Gastrocnemius medialis (tissue), 4 donors: ENCODE measurements around the gene ARHGEF10L. TPM values are rescaled to one million over a fixed set of nuclear protein-coding genes. Genes with fewer than 3 reads are reported as not detected.

Experiments used
- ATAC-seq, 2 donors: fragments of 150-250 bp; one replicate each; pipeline ENCODE4 v1.9.1; 2016
- DNase-seq, 2 donors: peaks; one replicate each; pipeline ENCODE4 v3.0.0-alpha.2; 2019
- H3K27ac ChIP-seq, 4 donors: fragments of 200-600 bp; sonication (generic); 1 replicate in 1 of 4; 2 replicates in 3 of 4; pipeline ENCODE4 v1.5.1; 2016 to 2018; ENCODE audit warnings: mild to moderate bottlenecking in 2 of 4, moderate library complexity in 1 of 4
- H3K27me3 ChIP-seq, 3 donors: fragments of 200-600 bp; sonication (generic) in 2 of 3; 1 replicate in 1 of 3; 2 replicates in 2 of 3; pipeline versions ENCODE4 v1.5.1 to v1.6.0; 2016 to 2019; ENCODE audit warnings: mild to moderate bottlenecking in 1 of 3, moderate library complexity in 1 of 3
- H3K36me3 ChIP-seq, 2 donors: fragments of 200-600 bp; sonication (generic) in 1 of 2; one replicate each; pipeline ENCODE4 v1.5.1; 2017 to 2018
- H3K4me1 ChIP-seq, 2 donors: fragments of 200-600 bp; sonication (generic) in 1 of 2; one replicate each; pipeline ENCODE4 v1.5.1; 2016 to 2017; ENCODE audit warnings: mild to moderate bottlenecking in 2 of 2
- H3K4me3 ChIP-seq, 4 donors: fragments of 200-600 bp; sonication (generic) in 3 of 4; 1 replicate in 1 of 4; 2 replicates in 3 of 4; pipeline ENCODE4 v1.5.1; 2016 to 2019; ENCODE audit warnings: mild to moderate bottlenecking in 2 of 4
- H3K9me3 ChIP-seq, 3 donors: fragments of 200-600 bp; sonication (generic) in 2 of 3; 1 replicate in 1 of 3; 2 replicates in 2 of 3; pipeline ENCODE4 v1.5.1; 2016 to 2019
- CTCF ChIP-seq, 5 experiments: fragments of 450-650 bp in 3 of 5; fragments of 200-600 bp in 2 of 5; sonication (generic) in 2 of 5; IDR thresholded peaks in 4 of 5; conservative IDR thresholded peaks in 1 of 5; 1 replicate in 4 of 5; 2 replicates in 1 of 5; pipeline ENCODE4 v1.5.1; 2016 to 2019; ENCODE audit warnings: antibody characterized with exemption in 5 of 5, mild to moderate bottlenecking in 3 of 5, moderate library complexity in 3 of 5
- POLR2A ChIP-seq, 2 donors: fragments of 450-650 bp; IDR thresholded peaks; one replicate each; pipeline ENCODE4 v1.6.1; 2017; ENCODE audit warnings: antibody characterized with exemption in 2 of 2, mild to moderate bottlenecking in 2 of 2, moderate library complexity in 2 of 2
- in situ Hi-C, 4 donors: fragments of 200-750 bp; cut with MboI; loops; one replicate each; pipeline versions ENCODE4 v1.15.0 to v1.8.0; 2017; ENCODE audit warnings: low sequenced_read_pairs in 4 of 4
- intact Hi-C: fragments of 100-400 bp; cut with DNase I; formaldehyde crosslinking; loops from one replicate; pipeline ENCODE4 v1.15.1; 2023; ENCODE audit warnings: low total_unique reads
- total RNA-seq, 4 donors: library from RNA; depleted of rRNA; stranded (reverse); fragments of >200 nt; gene quantifications; one replicate each; pipeline versions ENCODE4 v1.1.0 to v1.2.3, GENCODE V29; 2016

The ARHGEF10L gene
- total RNA-seq, 4 donors from 2014 or later, result 21.2 to 111 (median 73.8) TPM

DNA sequence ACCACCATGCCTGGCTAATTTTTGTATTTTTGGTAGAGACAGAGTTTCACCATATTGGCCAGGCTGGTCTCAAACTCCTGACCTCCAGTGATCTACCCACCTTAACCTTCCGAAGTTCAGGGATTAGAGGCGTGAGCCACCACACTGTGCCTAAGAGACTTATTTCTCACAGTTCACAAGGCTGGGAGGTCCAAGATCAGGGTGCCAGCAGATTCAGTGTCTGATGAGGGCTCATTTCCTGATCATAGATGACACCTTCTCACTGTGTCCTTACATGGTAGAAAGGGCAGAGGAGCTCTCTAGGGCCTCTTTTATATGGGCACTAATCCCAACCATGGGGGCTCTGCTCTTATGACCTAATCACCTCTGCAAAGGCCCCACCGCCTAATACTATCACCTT, 58.8 kb downstream of the ARHGEF10L start:
- no peak overlapping the region for H3K27ac ChIP-seq
- H3K4me1 ChIP-seq, result peaks cover 18 to 23% of the 10 kb centered on the region in 2 donors

GRCh38 chr1:17599291-17599953, 59.9 kb downstream of the ARHGEF10L start:
- Histone ChIP-seq H3K27me3 (no peaks in the 10 kb centered on the region), H3K9me3 (no peaks in the 10 kb centered on the region), H3K4me3 (no peak overlapping the region), H3K36me3 (no peaks in the 10 kb centered on the region), H3K4me1 (peaks cover 8 to 14% of the 10 kb centered on the region in 2 donors), H3K27ac (peak overlapping the region; percentile 21 to 51 (median 32))
- TF ChIP-seq CTCF (IDR thresholded peaks at IDR 0.05 in 4 of 5, conservative IDR thresholded peaks at IDR 0.05 in 1 of 5) (no peak), POLR2A (IDR thresholded peaks at IDR 0.05) (no peak)
- DNase-seq (no peak), ATAC-seq (peak; percentile 45 to 67)
- intact Hi-C loops, result no loop called here
- in situ Hi-C loops, result no loop called here

More for the DNA sequence above, 58.8 kb downstream of the ARHGEF10L start:
- in situ Hi-C loops, result no loop called here
- DNase-seq (no peak), ATAC-seq (no peak)
- intact Hi-C loops, result no loop called here
- Histone ChIP-seq H3K27me3 (no peaks in the 10 kb centered on the region), H3K36me3 (no peaks in the 10 kb centered on the region), H3K9me3 (no peaks in the 10 kb centered on the region), H3K4me3 (no peak overlapping the region)
- no peak for TF ChIP-seq POLR2A (IDR thresholded peaks at IDR 0.05)
- no peak for TF ChIP-seq CTCF (IDR thresholded peaks at IDR 0.05 in 4 of 5, conservative IDR thresholded peaks at IDR 0.05 in 1 of 5)

- ATAC-seq (no peak), DNase-seq (no peak)
- Histone ChIP-seq H3K27ac (peak overlapping the region; percentile 21 to 51 (median 32)), H3K27me3 (no peaks in the 10 kb centered on the region), H3K36me3 (no peaks in the 10 kb centered on the region), H3K4me3 (no peak overlapping the region), H3K4me1 (peaks cover 5 to 12% of the 10 kb centered on the region in 2 donors), H3K9me3 (no peaks in the 10 kb centered on the region)
- TF ChIP-seq POLR2A (IDR thresholded peaks at IDR 0.05) (no peak), CTCF (IDR thresholded peaks at IDR 0.05 in 4 of 5, conservative IDR thresholded peaks at IDR 0.05 in 1 of 5) (no peak)
- intact Hi-C loops (no loop called here), in situ Hi-C loops (loop anchor here in 1 of 4 donors (10.0 kb wide), 1 partner anchor 55 kb away; no protein-coding TSS in a partner anchor)
Observed at GRCh38 chr1:17599954-17600300, 60.4 kb downstream of the ARHGEF10L start.

DNA sequence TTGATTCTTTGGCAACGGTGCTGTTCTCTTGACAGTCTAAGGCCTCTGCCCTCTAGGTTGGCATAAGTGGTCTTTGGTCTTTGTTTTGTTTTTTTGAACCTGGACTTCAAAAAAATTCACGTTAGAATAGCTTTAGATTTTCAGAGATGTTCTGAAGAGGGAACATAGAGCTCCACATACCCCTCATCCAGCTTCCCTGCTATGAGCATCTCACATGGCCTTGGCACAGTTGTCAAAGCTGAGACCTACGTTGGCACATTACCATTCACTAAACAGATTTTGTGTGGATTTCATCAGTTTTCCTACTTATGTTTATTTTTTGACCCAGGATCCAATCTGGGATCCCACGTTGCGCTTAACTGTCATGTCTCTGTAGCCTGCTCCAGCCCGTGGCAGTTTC, 60.8 kb downstream of the ARHGEF10L start:
- Histone ChIP-seq H3K9me3 (no peaks in the 10 kb centered on the region), H3K36me3 (no peaks in the 10 kb centered on the region), H3K27ac (peak overlapping the region in 2 of 4 donors; percentile 21 to 51), H3K4me1 (peaks cover 9 to 12% of the 10 kb centered on the region in 2 donors), H3K4me3 (no peak overlapping the region), H3K27me3 (no peaks in the 10 kb centered on the region)
- no peak for TF ChIP-seq CTCF (IDR thresholded peaks at IDR 0.05 in 4 of 5, conservative IDR thresholded peaks at IDR 0.05 in 1 of 5)
- no peak for TF ChIP-seq POLR2A (IDR thresholded peaks at IDR 0.05)
- intact Hi-C loops, result no loop called here
- DNase-seq, result no peak
- in situ Hi-C loops, result loop anchor here in 1 of 4 donors (10.0 kb wide), 1 partner anchor 56 kb away; no protein-coding TSS in a partner anchor
- no peak for ATAC-seq
